ENCODE measurements around the gene CHAF1A. TPM values are rescaled to one million over a fixed set of nuclear protein-coding genes. Genes with fewer than 3 reads are reported as not detected.
A peak's percentile ranks its signal among the peaks of the same experiment; 100 is the strongest.

CHAF1A gene
- total and polyA plus RNA-seq, 10 donors, result 3.8 to 17.9 (median 10.0) TPM

GRCh38 chr19:4467835-4468234 lies 65.4 kb downstream of the CHAF1A start:
- H3K27ac ChIP-seq, result no peak overlapping the region
- peaks cover 2 to 17% (median 11%) of the 10 kb centered on the region in 6 donors for H3K4me1 ChIP-seq
- TF ChIP-seq POLR2A (IDR thresholded peaks at IDR 0.05), result no peak
- no peak for TF ChIP-seq POLR2AphosphoS5 (IDR thresholded peaks at IDR 0.05)
- no peak for TF ChIP-seq CTCF (IDR thresholded peaks at IDR 0.05 in 8 of 11, conservative IDR thresholded peaks at IDR 0.05 in 3 of 11)
- H3K9me3 ChIP-seq, result no peaks in the 10 kb centered on the region
- intact Hi-C loops (cut with DNase I; ENCODE audit: low total_unique reads), result no loop called here
- DNase-seq, result no peak
- no peaks in the 10 kb centered on the region for H3K36me3 ChIP-seq
- H3K4me3 ChIP-seq, result no peak overlapping the region
- no peaks in the 10 kb centered on the region for H3K27me3 ChIP-seq (replicated peaks in 1 of 7)
- WGBS, 5 donors, result 82 to 95% (median 87%) methylated on average over 3 of the region's 3 CpGs

- Histone ChIP-seq H3K27me3 (replicated peaks in 1 of 7) (no peaks in the 10 kb centered on the region), H3K36me3 (peaks cover 0 to 17% (median 12%) of the 10 kb centered on the region in 6 donors), H3K4me3 (peak overlapping the region; percentile 87 to 99 (median 94)), H3K27ac (peak overlapping the region; percentile 87 to 96 (median 94)), H3K4me1 (peaks cover 17 to 42% (median 33%) of the 10 kb centered on the region in 6 donors), H3K9me3 (no peaks in the 10 kb centered on the region)
- TF ChIP-seq POLR2AphosphoS5 (IDR thresholded peaks at IDR 0.05) (peak; percentile 81 to 87 (median 82)), CTCF (IDR thresholded peaks at IDR 0.05 in 8 of 11, conservative IDR thresholded peaks at IDR 0.05 in 3 of 11) (peak in 2 of 11 experiments; percentile 17 to 37), POLR2A (IDR thresholded peaks at IDR 0.05) (peak in 2 of 3 donors; percentile 19 to 60)
- peak; percentile 98 for DNase-seq
- intact Hi-C loops (cut with DNase I; ENCODE audit: low total_unique reads), result no loop called here
- 0 to 1% (median 0%) methylated on average over 31 to 33 of the region's 33 CpGs for WGBS, 5 donors
Measured at GRCh38 chr19:4471403-4472173, 69.1 kb downstream of the CHAF1A start.

- peak within 1 kb of the TSS; percentile 87 to 99 (median 94) for H3K4me3 ChIP-seq
- H3K9me3 ChIP-seq, result no peaks in the 10 kb centered on the region
- no peaks in the 10 kb centered on the region for H3K27me3 ChIP-seq (replicated peaks in 1 of 7)
- TF ChIP-seq POLR2AphosphoS5 (IDR thresholded peaks at IDR 0.05) (no peak), POLR2A (IDR thresholded peaks at IDR 0.05) (no peak), CTCF (IDR thresholded peaks at IDR 0.05 in 8 of 11, conservative IDR thresholded peaks at IDR 0.05 in 3 of 11) (no peak)
- peaks cover 0 to 25% (median 19%) of the 10 kb centered on the region in 6 donors for H3K36me3 ChIP-seq
- DNase-seq, result peak; percentile 98
- peaks cover 17 to 42% (median 33%) of the 10 kb centered on the region in 6 donors for H3K4me1 ChIP-seq
- 0 to 2% (median 1%) methylated on average over 15 to 69 of the region's 71 CpGs for WGBS, 5 donors
- H3K27ac ChIP-seq, result peak within 1 kb of the TSS; percentile 87 to 96 (median 94)
- intact Hi-C loops (cut with DNase I; ENCODE audit: low total_unique reads), result no loop called here
Measured at GRCh38 chr19:4472174-4472974, 69.9 kb downstream of the CHAF1A start, which contains the start of gene HDGFL2. HDGFL2 (plus strand) TSS chr19:4472297; CDS start chr19:4472351, 54 bp downstream.
